ENCODE data around the gene PITPNB.
A peak's percentile ranks its signal among the peaks of the same experiment; 100 is the strongest.

PITPNB gene

GRCh38 chr22:27952779-27953178, 33.7 kb upstream of the PITPNB start:
- H3K27ac ChIP-seq, result no peak overlapping the region
- TF ChIP-seq ZFX (IDR thresholded peaks at IDR 0.05) (no peak), CTCF (conservative IDR thresholded peaks at IDR 0.05) (no peak)

DNA sequence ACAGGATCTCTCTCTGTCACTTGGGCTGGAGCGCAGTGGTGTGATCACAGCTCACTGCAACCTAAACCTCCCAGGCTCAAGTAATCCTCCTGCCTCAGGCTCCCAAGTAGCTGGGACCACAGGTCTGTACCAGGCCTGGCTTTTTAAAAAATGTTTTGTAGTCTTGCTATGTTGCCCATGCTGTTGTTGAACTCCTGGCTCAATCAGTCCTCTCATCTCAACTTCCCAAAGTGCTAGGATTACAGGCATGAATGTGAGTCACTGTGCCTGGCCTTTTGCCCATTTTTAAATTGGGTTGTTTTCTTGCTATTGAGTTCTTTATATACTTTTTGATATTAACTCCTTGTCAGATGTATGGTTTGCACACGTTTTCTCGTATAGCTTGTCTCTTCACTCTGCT, 33.0 kb upstream of the PITPNB start:
- TF ChIP-seq ZFX (IDR thresholded peaks at IDR 0.05) (no peak), CTCF (conservative IDR thresholded peaks at IDR 0.05) (no peak)
- H3K27ac ChIP-seq, result peak overlapping the region; percentile 56

GRCh38 chr22:27949421-27949820, 30.4 kb upstream of the PITPNB start:
- TF ChIP-seq CTCF (conservative IDR thresholded peaks at IDR 0.05) (no peak), ZFX (IDR thresholded peaks at IDR 0.05) (no peak)
- H3K27ac ChIP-seq, result no peak overlapping the region

DNA sequence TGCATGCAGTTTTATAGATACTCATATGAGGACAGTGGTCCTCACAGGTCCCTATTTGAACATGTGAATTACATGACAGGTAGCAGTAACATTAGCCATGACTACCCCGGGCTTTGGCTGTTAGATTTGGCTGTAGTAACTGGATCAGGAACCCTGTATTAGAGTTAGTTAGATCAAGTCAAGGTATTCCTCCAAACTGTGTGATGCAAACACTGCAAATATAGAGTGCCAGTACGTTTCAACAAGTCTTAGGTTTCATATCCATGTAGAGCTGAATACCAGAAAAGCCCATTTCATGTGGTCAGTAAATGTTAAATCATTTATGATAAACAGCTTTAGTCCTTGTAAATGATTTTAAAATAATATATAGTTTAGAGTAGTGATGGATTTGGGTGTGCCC, 29.5 kb upstream of the PITPNB start:
- no peak for TF ChIP-seq ZFX (IDR thresholded peaks at IDR 0.05)
- no peak for TF ChIP-seq CTCF (conservative IDR thresholded peaks at IDR 0.05)
- H3K27ac ChIP-seq, result no peak overlapping the region

DNA sequence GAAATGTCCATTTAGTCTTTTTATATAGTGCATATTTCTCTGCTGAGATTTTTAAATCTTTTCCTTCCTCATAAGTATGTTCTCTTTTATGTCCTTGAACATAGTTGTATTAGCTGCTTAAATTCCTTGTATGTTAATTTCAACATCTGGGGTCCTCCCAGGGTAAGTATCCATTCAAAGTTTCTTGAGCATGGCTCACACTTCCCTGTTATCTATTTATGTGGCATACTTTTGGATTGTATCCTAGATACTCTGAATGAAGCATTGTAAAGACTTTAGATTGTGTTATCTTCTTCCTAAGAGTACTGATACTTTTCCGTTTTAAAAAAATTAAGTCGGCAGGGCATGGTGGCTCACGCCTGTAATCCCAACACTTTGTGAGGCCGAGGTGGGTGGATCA, 28.4 kb upstream of the PITPNB start:
- no peak overlapping the region for H3K27ac ChIP-seq
- TF ChIP-seq ZFX (IDR thresholded peaks at IDR 0.05), result no peak
- no peak for TF ChIP-seq CTCF (conservative IDR thresholded peaks at IDR 0.05)

DNA sequence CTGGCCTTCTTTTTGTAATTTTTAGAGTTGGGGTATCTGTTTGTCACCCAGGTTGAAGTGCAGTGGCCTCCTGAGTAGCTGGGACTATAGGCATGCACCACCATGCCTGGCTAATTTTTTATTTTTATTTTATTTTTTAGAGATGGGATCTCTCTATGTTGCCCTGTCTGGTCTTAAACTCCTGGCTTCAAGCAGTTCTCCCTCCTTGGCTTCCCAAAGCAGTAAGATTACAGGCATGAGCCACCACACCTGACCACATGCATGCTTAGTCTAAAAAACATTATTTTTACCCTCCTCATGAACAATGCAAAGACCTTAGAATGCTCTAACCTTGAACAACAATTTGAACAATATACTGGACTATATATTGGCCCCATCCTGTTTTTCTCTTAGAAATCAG, 22.1 kb upstream of the PITPNB start:
- TF ChIP-seq CTCF (conservative IDR thresholded peaks at IDR 0.05) (no peak), ZFX (IDR thresholded peaks at IDR 0.05) (no peak)
- no peak overlapping the region for H3K27ac ChIP-seq

DNA sequence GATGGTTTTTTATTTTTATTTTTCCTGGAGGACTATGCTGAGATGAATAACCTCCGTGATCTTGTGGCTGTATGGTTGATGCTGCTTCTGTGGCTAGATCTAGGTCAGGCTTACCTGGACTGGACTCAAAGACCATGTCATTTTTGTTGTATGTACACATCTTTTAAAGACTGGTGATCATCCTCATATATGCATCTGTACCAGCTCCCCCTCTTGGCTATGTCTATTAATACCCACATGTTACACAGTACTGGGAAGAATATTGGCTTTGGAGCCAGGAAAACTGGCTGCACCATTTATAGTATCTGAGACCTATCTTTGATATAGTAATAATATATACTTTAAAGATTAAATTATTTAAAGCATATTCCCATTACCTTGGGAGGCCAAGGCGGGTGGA, 18.4 kb upstream of the PITPNB start:
- H3K27ac ChIP-seq, result no peak overlapping the region
- TF ChIP-seq CTCF (conservative IDR thresholded peaks at IDR 0.05), result peak; percentile 26
- TF ChIP-seq ZFX (IDR thresholded peaks at IDR 0.05), result no peak
